ENCODE data around the gene NRCAM. TPM values are rescaled to one million over a fixed set of nuclear protein-coding genes. Genes with fewer than 3 reads are reported as not detected.
A peak's percentile ranks its signal among the peaks of the same experiment; 100 is the strongest.

NRCAM gene
- polyA plus RNA-seq, 1 donor = 27.3 TPM

- DNase-seq = peak; percentile 46
Observed at GRCh38 chr7:108246227-108246837, 209.9 kb downstream of the NRCAM start.

- no peak for DNase-seq
Observed at GRCh38 chr7:108245523-108246226, 210.6 kb downstream of the NRCAM start.

DNA sequence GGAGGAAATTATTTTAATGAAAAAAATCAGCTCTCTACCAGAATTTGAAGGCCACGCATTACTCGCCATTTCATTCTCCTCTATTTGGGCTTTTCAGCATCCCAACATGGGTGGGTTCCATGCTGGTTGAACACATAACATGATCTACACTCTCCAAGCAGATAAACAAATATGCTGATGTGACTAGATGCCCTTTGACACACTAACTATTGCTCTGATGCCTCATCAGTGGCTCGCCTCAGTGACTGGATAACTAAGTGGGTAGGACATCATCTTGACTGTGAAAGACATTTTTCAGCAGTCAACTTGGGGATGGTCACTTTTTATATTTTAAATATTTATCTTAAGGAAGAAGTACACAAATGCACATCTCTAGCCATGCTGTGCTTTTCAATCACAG is 212.1 kb downstream of the NRCAM start:
- DNase-seq = no peak

GRCh38 chr7:108239501-108240225 is 216.6 kb downstream of the NRCAM start:
- DNase-seq = no peak

DNA sequence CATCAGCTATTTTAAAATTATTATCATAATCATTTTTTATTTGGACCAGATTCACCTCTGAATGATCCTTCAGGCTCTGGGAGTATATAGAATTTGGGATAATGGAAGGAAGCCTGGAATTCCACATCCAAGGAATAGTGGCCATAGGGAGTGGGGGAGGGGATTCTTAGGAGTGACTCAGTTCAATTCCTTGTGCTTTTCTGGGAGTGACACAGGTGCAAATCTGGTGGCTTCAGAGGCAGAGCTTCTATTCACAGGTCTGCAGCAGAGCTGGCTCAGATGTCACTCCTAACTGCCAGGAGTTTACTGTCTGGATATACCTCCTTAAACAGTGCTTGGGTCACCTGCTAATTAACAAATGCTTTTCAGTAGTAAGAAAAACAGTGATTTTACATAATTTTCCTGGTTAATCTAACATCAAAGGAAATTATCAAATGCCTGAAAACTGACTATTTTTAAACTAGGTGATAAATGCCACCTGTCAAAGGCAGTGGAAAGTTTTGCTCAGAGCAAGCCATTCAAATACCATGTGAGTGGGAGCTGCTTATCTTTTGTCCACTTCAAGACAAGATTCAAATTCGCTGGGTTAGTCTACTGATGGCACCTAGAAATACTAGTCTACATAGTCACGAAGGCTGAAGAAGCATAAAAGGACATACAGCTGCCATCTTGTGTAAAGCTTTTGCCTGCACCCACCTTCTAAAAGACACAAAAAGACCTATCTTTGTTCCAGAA is 219.4 kb downstream of the NRCAM start:
- no peak for DNase-seq

- no peak for DNase-seq
Observed at GRCh38 chr7:108235451-108236061, 220.7 kb downstream of the NRCAM start.

- DNase-seq = no peak
Observed at GRCh38 chr7:108234971-108235450, 221.2 kb downstream of the NRCAM start.

GRCh38 chr7:108234281-108234680 is 222.0 kb downstream of the NRCAM start:
- no peak for DNase-seq

- no peak for DNase-seq
Observed at GRCh38 chr7:108232076-108232475, 224.2 kb downstream of the NRCAM start.

- DNase-seq = no peak
Observed at GRCh38 chr7:108231221-108231620, 225.0 kb downstream of the NRCAM start.

- no peak for DNase-seq
Observed at GRCh38 chr7:108227366-108227765, 228.9 kb downstream of the NRCAM start.

DNA sequence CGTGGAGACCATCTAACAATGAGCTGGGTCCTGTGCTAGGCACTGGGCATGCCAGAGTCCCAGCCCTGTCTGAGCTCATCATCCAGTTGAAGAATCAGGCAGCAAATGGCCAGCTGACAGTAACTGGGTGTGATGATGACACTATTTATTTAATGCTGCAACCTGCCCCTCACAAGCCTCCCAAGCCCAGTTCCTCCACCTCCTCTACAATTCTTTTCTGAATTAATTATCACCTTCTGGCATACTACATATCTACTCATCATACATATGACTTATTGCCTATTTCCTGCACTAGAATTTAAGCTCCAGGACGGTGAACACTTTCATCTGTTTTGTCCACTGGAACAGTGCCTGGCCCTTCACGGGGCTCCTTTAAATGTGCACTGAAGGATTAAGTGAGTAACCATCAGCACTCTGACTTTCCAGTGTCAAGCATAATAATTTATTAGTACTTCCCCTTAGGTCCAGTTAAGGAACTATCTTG is 229.4 kb downstream of the NRCAM start:
- no peak for DNase-seq

DNA sequence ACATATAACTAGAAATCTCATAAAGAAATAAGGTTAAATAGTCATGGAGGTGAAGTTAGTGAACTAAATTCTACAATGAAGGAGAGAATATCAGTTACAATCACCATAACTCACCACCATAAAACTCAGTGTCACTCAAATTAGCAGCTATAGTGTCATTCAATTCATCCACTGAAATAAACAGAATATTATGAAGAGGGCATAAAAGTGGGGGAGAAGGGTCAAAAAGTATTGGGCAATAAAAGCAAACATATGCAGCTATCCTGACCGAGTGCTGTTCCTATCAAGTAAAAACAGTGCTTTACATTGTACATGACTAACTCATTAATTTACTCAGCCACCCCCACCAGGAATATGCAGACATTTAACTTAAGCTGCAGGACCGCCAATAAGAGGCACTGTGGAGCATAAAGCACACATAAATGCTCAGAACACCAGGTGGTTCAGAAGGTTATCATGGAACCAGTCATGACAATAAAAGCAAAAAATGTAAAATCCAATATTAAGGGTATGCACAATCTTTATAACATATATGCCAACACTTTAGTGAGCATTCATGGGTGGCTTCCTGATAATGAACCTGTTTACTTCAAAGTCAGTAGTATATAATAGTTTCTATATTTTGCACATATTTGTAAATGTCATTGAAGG is 230.6 kb downstream of the NRCAM start:
- no peak for DNase-seq

- DNase-seq = no peak
Observed at GRCh38 chr7:108224387-108224786, 231.8 kb downstream of the NRCAM start.

GRCh38 chr7:108222236-108222892 is 233.9 kb downstream of the NRCAM start:
- DNase-seq = no peak

DNA sequence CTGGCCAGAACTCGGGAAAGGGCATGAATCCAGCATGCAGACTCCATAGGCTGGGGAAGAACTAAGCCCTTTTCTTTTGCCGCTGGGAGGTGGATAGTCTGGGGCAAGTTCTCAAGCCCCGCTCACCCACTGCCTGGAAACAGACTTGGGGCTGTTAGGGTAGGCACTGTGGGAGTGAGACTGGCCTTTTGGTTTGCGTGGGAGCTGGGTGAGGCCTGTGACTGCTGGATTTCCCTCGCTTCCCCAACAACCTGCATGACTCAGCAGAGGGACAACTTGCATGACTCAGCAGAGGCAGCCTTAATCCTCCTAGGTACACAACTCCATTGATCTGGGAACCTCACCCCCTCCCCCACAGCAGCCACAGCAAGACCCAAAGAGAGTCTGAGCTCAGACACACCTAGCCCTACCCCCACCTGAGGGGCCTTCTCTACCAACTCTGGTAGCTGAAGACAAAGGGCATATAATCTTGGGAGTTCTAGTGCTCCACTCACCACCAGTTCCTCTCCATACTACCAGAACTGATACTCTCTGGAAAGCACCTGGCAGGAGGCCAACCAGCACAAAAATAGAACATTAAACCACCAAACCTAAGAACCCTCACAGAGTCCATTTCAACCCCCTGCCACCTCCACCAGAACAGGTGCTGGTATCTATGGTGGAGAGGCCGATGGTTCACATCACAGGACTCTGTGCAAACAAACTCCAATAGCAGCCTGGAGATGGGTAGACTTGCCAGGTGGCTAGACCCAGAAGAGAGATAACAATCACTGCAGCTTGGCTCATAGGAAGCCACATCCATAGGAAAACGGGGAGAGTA is 244.6 kb downstream of the NRCAM start:
- no peak for DNase-seq

GRCh38 chr7:108210796-108211195 is 245.4 kb downstream of the NRCAM start:
- DNase-seq = no peak

DNA sequence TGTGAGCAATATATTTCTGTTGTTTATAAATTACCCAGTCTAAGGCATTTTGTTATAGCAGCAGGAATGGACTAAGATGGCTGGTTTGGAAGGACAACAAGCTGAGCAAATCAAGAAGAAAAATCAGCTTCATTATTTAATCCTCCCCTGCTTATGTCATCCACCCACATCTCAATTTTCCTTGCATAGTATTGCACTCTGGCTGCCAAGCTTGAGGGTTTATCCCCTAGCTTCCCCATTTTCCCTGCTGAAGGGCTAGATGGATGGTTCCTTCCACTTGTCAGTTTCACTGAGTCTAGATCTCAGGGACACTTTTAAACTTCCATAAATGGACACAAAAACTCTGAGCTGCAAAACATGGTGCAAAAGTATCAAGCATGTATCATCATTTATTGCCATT is 250.9 kb downstream of the NRCAM start:
- DNase-seq = no peak

DNA sequence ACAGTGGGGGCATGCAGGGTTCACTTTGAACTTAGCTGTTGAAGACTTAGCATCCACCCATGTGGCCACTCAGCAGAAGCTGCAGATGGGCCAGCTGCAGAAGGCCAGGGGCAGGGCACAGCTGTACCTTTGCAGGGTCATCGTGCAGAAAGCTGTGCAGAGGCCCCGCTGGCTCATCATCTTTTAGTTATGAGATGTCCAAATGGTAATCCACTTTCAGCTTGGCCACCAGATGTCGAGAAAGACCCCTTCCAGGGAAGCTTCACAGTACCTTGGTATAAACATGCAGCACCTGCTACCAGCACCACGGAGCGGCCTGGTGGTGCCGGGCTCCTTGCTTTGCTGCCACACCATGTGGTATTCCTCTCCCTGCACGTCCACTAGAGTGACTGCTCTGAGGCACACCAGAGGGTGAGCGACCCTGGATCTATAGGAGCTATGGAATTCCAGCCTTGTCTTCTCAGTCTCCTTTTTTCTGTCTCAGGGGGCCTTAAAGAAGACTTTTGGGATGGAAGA is 251.9 kb downstream of the NRCAM start:
- no peak for DNase-seq

GRCh38 chr7:108203537-108203936 is 252.7 kb downstream of the NRCAM start:
- no peak for DNase-seq

All from left kidney (tissue), 2 donors.